ENCODE measurements around the gene FRS2.
"Not testable (repeated sequence)": the region's sequence is repeated elsewhere in the genome, so short reads cannot be mapped to it uniquely, and the experiment has no call there.

FRS2 gene

DNA sequence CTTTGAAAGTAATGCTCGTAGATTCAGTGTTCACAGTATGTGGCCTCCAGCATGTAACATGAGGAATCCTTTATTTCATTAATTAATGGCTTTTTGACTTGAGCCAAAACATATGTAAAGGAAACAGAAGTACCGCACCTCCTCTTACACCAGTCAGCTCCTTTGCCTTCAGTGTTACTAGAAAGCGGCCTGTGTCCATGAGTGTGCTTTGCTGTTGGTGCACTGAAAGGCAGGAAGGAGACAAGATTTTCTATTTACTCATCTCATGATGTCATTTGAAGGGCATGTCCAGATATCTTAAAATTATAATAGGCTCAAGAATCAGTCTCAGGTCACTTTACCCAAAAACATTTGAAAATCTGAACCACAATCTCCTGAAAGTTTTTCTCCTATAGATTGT is 105.2 kb downstream of the FRS2 start:
- no peak for DNase-seq (ENCODE audit: low read depth in 2 of 2, low spot score in 1 of 2)

DNA sequence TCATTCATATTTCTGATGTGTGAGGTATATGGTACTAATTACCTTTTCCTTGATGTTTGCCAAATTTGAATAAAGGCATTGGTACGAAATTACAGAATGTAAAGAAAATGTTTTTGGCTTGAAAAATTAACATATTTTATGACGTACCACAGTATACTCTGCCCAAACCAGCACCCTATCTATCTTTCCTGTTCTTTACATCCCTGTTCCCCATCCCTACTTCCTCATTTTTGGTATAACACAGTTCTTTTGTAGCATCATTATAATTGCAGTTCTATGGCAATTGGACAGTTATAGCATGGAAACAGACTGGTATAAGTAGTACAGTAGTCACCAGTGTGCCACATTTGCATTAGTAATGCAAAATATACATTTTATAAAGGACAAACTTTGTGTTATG is 108.1 kb downstream of the FRS2 start:
- no peak for DNase-seq (ENCODE audit: low read depth in 2 of 2, low spot score in 1 of 2)

DNA sequence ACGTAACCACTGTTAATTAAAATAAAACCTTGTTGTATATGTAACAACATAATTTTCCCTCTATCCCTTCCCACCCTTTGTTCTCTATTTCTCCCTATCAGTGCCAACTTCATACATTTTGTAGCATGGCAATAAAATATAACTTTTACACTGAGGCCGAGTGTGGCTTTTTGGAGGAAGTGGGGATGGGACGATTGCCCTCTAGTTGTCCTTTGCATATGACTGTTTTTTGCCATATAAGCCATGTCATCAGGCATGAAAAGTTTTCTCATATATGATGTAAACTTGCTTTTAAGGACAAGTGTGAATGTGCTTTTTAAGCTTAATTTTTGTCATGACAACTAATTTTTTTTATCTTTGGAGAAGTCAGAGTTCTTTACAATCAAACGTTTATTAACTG is 108.8 kb downstream of the FRS2 start:
- DNase-seq (ENCODE audit: low read depth in 2 of 2, low spot score in 1 of 2): no peak

DNA sequence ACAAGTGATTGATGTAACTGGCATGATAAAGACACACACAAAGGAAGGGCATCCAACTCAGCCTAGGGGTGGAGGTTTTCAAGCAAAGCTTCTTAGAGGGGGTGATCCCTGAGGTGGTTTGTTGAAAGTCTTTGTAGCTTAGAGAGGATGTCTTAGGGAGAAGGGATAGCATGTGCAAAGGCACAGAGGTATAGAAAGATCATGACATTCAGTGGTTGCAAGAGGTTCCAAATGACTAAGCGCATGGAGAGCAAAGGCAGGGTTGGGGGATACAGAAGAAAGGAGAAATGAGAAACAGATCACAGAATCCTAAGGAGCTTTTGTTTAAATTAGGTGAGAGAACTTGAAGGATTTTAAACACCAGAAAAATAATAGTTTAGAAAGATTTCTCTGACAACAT is 109.9 kb downstream of the FRS2 start:
- DNase-seq (ENCODE audit: low read depth in 2 of 2, low spot score in 1 of 2): no peak

DNA sequence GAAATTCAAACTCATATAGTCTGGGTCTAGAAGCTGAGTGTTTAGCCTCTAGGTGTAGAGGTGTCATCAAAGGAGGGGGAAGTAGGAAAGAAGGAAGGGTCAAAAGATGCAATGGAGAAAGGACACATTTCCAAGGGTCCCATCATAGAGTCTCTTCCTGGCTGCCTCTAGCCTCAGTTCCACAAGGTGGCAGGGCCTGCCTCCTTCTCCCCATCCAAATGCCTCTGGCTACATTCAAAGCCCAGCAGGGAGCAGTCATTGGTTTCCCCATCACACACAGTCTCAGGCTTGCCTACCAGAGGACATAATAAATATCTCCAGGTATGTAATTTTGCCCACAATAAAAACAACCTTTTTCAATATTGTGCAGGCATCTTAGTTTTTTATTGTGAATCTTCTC is 113.0 kb downstream of the FRS2 start:
- DNase-seq (ENCODE audit: low read depth in 2 of 2, low spot score in 1 of 2): no peak

DNA sequence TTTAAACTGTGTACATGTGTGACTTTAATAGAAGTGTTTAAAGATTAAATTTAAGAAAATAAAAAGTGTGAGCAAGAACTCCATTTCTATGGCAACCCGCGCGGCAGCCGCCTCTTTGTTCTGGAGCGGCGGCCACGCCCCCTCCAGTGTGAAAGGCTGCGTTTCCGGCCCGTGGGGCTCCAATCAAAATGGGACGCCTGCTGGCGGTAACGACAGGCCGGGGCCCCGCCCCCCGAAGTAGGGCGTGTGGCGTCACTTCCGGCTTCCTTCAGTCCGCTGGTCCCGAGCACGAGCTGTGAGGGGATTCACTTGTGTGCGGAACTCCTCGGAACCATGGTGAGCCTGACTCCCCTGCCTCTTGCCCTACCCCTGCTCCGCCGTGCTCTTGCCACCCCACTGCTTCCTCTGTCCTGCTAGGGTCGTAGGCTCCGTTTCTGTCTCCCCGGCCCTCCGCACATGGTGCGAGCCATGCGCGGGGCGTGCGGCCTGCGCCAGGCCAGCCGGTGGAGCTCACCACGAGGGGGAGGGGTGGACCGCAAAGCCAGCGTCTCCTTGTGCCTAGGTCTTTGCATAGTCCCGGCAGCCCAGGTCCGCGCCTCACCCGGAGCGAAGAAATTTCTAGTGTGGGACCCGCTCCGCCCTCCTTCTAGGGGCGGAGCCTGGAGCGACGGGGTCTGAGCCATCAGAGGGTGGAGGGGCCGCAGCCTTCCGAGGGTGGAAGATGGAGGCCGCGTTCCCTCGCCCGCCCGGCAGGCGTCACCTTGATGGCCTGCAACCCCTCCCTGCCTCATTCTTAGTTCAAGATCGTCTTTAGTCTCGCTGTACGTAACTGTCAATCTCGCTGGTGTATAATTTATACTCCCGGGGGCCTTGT is 115.2 kb downstream of the FRS2 start, which contains the start of gene CCT2:
Gene CCT2 (plus strand): TSS at position 271 of the 874 bp plus-strand sequence. CDS start 63 bp downstream, at position 334.
- peak; percentile 94 to 95 for DNase-seq (ENCODE audit: low read depth in 2 of 2, low spot score in 1 of 2)

DNA sequence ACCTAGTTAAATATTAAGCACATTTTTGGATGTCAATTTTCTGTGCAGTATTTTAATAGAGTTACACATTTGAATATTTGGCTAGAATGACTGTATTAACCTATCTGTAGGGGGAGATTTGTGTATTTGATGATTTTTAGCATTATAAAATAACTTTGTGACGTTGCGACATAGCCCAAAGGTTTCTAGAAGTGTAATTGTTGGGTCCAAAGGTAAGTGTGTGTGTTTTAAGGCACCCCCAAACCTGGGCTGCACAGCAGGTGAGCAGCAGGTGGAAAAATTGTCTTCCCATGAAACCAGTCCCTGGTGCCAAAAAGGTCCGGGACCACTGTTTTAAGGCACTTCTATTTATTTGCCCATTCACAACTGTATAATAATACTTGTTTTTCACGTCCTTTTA is 118.3 kb downstream of the FRS2 start:
- DNase-seq (ENCODE audit: low read depth in 2 of 2, low spot score in 1 of 2): no peak

DNA sequence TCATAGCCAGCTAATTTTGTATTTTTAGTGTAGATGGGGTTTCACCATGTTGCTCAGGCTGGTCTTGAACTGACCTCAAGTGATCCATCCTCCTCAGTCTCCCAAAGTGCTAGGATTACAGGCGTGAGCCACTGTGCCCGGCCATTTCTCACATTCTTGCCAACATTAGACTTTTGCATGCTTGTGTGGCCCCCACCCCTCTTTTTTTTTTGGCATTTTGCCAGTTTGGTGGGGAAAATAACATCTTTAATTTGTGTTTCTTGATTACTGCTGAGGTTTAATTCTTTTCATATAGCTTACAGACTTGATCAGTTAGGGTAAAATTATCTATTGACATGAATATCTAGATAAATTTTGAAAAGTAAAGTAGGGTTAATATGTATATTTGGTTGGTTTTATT is 118.9 kb downstream of the FRS2 start:
- no peak for DNase-seq (ENCODE audit: low read depth in 2 of 2, low spot score in 1 of 2)

DNA sequence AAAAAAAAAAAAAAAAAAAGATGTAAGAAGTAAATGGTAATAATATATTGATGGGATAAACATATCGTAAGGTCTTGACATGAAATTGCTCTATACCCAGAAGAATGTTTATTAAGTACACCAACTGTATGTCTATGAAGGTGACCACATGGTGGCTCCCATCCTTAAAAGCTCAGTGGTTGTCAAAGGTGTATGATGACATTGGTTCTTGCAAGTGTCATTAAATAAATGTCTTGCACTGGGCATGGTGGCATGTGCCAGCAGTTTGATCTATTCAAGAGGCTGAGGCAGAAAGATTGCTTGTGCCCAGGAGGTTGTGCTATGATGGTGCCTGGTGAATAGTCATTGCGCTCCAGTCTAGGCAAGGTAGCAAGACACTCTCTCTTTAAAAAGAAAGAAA is 125.5 kb downstream of the FRS2 start:
- DNase-seq (ENCODE audit: low read depth in 2 of 2, low spot score in 1 of 2): no peak

DNA sequence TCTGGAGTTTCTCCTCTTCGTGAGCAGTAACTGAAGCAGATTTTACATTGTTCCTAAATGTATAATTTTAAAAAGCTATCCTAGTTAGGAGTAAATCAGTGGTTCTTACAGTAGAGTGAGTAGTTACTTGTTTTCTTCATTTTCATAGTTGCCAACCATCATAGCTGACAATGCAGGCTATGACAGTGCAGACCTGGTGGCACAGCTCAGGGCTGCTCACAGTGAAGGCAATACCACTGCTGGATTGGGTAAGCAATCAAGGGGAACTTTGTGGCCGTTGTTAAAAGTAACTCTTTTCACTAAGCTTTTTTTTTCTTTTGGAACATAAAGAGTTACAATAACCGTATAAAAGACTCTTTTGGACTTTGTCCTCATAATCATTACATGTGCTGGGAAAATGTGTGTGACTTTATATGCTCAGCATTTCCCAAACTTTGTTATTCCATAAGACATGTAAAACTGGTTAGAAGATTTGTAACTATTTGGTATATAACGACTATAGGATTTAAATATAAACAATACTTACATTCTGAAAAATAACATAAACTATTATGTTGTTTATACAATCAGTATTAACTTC is 128.1 kb downstream of the FRS2 start:
- DNase-seq (ENCODE audit: low read depth in 2 of 2, low spot score in 1 of 2): no peak

DNA sequence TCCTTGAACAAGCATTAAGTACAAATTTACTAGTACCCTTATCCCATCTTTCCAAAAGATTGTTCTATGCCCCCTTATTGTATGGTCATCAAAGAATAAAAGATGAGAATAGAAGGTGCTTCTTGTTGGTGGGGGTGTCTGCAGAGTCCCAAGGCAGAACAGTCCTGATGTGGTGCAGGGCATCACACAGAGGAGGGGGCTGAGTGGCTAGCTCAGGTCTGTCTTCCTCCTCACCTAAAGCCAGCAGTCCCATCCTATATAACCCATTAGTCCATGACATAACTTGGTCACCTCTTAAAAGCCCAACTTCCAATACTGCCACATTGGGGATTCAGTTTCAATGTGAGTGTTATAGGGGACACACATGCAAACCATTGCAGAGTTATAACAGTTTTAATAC is 130.6 kb downstream of the FRS2 start:
- DNase-seq (ENCODE audit: low read depth in 2 of 2, low spot score in 1 of 2): no peak

DNA sequence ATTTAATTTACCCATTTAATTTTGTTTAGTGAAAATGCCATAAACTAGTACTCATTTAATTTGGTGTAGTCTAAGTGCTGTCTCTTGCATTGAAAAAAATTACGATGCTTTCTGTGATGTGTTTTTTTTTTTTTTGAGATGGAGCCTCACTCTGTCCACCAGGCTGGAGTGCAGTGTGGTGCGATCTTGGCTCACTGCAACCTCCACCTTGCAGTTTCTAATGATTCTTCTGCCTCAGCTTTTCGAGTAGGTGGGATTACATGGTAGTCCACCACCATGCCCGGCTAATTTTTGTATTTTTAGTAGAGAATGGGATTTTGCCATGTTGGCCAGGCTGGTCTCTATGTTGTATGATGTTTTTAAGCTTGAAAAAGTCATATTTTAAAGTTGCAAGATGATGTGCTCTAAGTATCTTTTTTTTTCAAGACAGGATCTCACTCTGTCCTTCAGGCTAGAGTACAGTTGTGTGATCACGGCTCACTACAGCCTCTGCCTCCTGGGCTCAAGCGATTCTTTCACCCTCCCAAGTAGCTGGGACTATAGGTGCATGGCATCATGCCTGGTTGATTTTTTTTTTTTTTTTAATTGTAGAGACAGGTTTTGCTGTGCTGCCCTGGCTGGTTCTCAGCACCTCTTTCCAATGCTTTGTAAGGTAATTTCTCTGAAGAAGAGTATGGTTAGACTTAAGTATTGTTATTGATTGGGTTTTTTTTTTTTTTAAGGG is 131.9 kb downstream of the FRS2 start:
- DNase-seq (ENCODE audit: low read depth in 2 of 2, low spot score in 1 of 2): no peak

DNA sequence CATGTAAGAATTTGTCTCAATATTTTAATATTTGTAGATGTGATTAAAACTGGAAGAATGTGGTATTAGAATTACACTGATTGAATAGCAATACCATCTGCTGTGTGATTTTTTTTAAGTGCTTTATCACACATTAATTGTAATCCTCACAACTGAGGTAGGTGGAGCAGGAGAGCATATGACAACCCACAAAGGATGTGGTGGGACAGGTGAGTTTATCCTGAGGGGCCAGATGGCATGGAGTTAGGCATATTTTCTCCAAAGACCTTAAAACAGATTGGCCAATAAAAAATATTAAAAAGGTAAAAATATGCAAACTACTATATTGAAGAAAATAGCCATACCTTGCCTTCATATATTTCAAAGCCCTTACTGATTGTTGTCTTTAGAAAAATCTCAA is 132.8 kb downstream of the FRS2 start:
- no peak for DNase-seq (ENCODE audit: low read depth in 2 of 2, low spot score in 1 of 2)

DNA sequence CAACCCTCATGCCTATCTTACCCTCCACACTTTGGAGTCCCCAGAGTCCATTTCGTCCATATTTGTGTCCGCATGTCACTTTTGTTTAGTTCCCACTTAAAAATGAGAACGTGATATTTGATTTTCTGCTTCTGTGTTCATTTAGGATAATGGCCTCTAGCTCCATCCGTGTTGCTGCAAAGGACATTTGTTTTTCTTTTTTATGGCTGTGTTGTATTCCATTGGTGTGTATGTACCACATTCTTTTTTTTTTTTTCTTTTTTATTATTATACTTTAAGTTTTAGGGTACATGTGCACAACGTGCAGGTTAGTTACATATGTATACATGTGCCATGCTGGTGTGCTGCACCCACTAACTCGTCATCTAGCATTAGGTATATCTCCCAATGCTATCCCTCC is 133.4 kb downstream of the FRS2 start:
- not testable (repeated sequence) for DNase-seq (ENCODE audit: low read depth in 2 of 2, low spot score in 1 of 2)

DNA sequence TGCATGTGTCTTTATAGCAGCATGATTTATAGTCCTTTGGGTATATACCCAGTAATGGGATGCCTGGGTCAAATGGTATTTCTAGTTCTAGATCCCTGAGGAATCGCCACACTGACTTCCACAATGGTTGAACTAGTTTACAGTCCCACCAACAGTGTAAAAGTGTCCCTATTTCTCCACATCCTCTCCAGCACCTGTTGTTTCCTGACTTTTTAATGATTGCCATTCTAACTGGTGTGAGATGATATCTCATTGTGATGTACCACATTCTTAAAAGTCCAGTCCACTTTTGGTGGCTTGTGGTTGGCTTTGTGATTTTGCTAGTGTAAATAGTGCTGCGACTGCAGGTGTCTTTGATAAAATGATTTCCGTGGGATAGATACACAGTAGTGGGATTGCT is 134.1 kb downstream of the FRS2 start:
- DNase-seq (ENCODE audit: low read depth in 2 of 2, low spot score in 1 of 2): not testable (repeated sequence)

DNA sequence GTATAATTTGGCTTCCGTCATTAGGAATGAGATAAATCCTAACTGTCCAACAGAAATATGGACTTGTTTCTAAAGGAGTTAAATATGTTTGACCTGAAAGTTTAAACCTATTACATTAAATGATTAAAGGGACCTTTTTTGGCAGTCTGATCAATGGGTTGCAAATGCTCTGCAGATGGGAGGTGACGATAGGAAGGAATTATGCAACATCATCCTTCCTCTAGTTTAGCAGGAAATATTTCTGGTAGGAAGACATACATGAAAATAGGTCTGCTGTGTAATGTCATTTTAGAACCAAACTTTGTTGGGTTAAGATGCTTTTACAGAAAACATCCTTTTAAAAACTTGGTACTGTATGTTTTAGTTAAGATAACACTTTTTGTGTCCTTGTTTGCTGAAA is 137.9 kb downstream of the FRS2 start:
- DNase-seq (ENCODE audit: low read depth in 2 of 2, low spot score in 1 of 2): no peak

DNA sequence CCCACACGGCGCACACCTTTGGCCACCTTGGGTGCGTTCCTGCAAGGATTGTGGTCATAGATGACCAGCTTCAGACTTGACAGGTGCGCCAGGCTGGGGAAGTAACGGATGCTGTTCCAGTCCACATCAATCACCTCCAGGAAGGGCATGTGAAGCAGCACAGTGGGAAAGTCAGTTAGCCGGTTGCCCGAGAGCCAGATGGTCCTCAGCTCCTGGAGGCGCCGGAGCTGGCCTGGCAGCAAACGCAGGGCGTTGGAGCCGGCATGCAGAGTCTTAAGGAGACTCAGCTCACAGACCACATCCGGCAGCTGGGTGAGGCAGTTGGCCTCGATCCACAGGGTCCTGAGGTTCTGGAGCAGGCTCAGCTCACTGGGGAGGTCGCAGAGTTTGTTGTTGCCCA is 139.9 kb downstream of the FRS2 start:
- DNase-seq (ENCODE audit: low read depth in 2 of 2, low spot score in 1 of 2): no peak

DNA sequence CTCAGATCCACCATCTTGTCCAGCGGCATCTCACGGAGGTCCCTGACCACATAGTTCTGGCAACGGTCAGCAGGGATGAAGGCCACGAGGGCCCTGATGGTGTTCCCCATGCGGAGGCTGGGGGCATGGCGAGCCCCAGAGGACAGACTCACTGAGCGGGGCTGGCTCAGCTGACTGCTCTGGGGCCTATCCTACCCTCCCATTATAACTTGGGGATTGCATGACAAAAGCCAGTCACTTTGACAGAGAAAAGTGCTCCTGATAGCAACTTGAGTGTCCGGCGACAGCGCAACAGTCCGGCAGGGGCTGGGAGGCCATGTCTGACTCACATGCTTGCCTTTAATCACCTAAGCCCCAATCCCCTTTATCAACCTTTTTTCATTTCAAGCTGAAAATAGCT is 140.5 kb downstream of the FRS2 start, which contains the start of gene LRRC10:
Gene LRRC10 (minus strand): TSS at position 179 of the 400 bp plus-strand sequence. CDS start 69 bp downstream, at position 110.
- DNase-seq (ENCODE audit: low read depth in 2 of 2, low spot score in 1 of 2): no peak

DNA sequence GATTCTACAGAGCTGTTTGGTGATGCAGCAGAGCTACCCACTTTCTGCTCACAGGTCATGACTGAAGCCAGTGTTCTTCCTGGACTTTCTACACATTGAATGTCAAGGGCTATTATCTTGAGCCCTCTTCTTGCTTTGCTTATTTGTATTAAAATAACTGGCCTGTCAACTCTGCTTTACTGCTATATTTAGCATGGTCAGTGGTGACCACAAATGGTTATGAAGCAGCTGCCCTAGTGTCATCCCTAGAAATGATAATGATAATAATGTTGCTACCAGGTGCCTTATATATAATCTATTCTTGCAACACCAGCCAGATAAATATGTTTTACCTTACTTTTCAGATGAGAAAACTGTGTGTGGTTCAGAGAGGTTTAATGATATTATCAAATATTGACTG is 143.2 kb downstream of the FRS2 start:
- DNase-seq (ENCODE audit: low read depth in 2 of 2, low spot score in 1 of 2): no peak

DNA sequence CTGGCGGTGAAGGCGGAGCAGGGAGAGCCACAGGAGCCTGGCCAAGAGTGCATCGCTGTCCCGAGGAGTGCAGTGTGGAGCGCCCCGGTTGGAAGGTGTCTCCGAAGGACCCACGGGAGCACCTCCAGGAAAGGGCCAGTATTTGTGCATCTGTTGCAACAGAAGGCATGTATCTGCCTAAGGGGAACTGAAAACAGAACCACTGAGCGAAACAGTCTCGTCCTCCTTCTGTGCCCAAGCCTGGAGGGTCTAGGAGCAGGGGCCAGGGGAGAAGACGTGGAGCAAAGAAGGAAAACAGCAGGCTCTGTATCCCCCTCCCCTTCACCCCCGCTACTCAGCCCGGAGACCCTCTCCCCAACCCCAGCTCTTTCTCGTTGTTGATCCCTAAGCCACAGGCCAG is 145.8 kb downstream of the FRS2 start:
- DNase-seq (ENCODE audit: low read depth in 2 of 2, low spot score in 1 of 2): no peak

DNA sequence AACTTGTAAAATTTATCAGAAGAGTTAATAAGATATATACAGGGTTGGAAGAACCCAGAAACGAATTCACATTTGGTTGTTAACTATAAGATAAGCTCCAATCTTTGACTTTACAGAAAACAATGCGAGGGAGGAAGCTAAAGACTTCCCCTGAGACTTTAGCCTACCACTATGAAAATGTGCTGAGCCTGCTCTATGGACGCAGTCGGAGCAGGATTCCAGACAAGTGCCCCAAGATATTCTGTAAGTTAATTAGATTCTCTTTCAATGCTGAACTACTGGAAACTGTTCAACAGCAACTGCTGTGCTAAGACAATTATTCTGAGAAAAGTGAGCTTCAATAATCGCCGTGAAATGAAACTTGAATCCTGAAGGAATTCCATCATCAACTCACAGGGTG is 148.9 kb downstream of the FRS2 start:
- no peak for DNase-seq (ENCODE audit: low read depth in 2 of 2, low spot score in 1 of 2)

DNA sequence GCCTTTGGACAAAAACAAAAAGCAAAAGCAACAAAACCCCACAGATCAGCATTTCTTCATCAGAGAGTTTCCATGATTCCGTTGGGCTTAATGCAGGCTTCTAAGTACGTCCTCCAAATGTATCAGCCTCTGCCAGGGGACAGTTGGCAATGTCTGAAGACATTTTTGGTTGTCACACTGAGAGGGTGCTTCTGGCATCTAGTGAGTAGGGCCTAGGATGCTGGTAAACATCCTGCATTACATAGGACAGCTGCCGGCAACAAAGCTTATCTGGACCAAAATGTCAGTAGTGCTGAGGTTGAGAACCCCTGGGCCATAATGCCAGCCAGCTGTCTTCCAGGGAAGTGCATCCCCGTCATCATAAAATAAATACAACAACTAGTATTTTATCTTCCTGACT is 149.9 kb downstream of the FRS2 start:
- DNase-seq (ENCODE audit: low read depth in 2 of 2, low spot score in 1 of 2): no peak

Data from stimulated activated CD8-positive, alpha-beta memory T cell treated with anti-CD3 and anti-CD28 coated beads, Interleukin-4, amount 100 ng/mL, for 1 hour (primary cell).